IPS-15b (cell line): ENCODE measurements around the gene NRIP1.

Experiments used
- H3K27me3 ChIP-seq: one replicate; pipeline ENCODE4 v1.6.1; 2013; ENCODE audit warnings: low read length; ENCODE audit not compliant: control insufficient read depth, insufficient read depth
- H3K36me3 ChIP-seq: one replicate; pipeline ENCODE4 v1.6.1; 2013; ENCODE audit warnings: low read length; ENCODE audit not compliant: control insufficient read depth, insufficient read depth
- H3K4me1 ChIP-seq: one replicate; pipeline ENCODE4 v1.6.1; 2013; ENCODE audit warnings: mild to moderate bottlenecking, low read length; ENCODE audit not compliant: control insufficient read depth, insufficient read depth
- H3K4me3 ChIP-seq: one replicate; pipeline ENCODE4 v1.5.1; 2013; ENCODE audit warnings: low read depth, low read length
- H3K9ac ChIP-seq: one replicate; pipeline ENCODE4 v1.6.1; 2013; ENCODE audit warnings: low read depth, mild to moderate bottlenecking, low read length
- H3K9me3 ChIP-seq: one replicate; pipeline ENCODE4 v1.6.1; 2013; ENCODE audit warnings: mild to moderate bottlenecking, low read length; ENCODE audit not compliant: control insufficient read depth, insufficient read depth

NRIP1 gene

GRCh38 chr21:14918527-14918926 is 146.3 kb downstream of the NRIP1 start:
- Histone ChIP-seq H3K9me3 (no peaks in the 10 kb centered on the region), H3K9ac (no peak overlapping the region), H3K4me1 (peaks cover 22% of the 10 kb centered on the region)

GRCh38 chr21:14917762-14918161 is 147.0 kb downstream of the NRIP1 start:
- peaks cover 22% of the 10 kb centered on the region for H3K4me1 ChIP-seq
- H3K4me3 ChIP-seq: no peak overlapping the region
- H3K27me3 ChIP-seq: no peaks in the 10 kb centered on the region
- H3K9ac ChIP-seq: no peak overlapping the region
- no peaks in the 10 kb centered on the region for H3K9me3 ChIP-seq
- no peaks in the 10 kb centered on the region for H3K36me3 ChIP-seq

More at GRCh38 chr21:14918527-14918926, 146.3 kb downstream of the NRIP1 start:
- Histone ChIP-seq H3K36me3 (no peaks in the 10 kb centered on the region), H3K4me3 (no peak overlapping the region), H3K27me3 (no peaks in the 10 kb centered on the region)

GRCh38 chr21:14916676-14917141 is 148.1 kb downstream of the NRIP1 start:
- no peaks in the 10 kb centered on the region for H3K27me3 ChIP-seq
- H3K9ac ChIP-seq: peak overlapping the region; percentile 27
- H3K36me3 ChIP-seq: no peaks in the 10 kb centered on the region
- H3K4me3 ChIP-seq: no peak overlapping the region
- peaks cover 22% of the 10 kb centered on the region for H3K4me1 ChIP-seq
- no peaks in the 10 kb centered on the region for H3K9me3 ChIP-seq

- no peaks in the 10 kb centered on the region for H3K27me3 ChIP-seq
- H3K4me3 ChIP-seq: no peak overlapping the region
- H3K9ac ChIP-seq: no peak overlapping the region
- H3K9me3 ChIP-seq: no peaks in the 10 kb centered on the region
- no peaks in the 10 kb centered on the region for H3K36me3 ChIP-seq
- peaks cover 22% of the 10 kb centered on the region for H3K4me1 ChIP-seq
These were observed 151.2 kb downstream of the NRIP1 start for GRCh38 chr21:14913638-14914037.

GRCh38 chr21:14911351-14911750 is 153.4 kb downstream of the NRIP1 start:
- no peaks in the 10 kb centered on the region for H3K36me3 ChIP-seq
- no peaks in the 10 kb centered on the region for H3K9me3 ChIP-seq
- H3K4me3 ChIP-seq: no peak overlapping the region
- H3K4me1 ChIP-seq: peaks cover 11% of the 10 kb centered on the region
- H3K9ac ChIP-seq: no peak overlapping the region
- H3K27me3 ChIP-seq: no peaks in the 10 kb centered on the region
